ENCODE data around the gene TRIM17. TPM values are rescaled to one million over a fixed set of nuclear protein-coding genes. Genes with fewer than 3 reads are reported as not detected.

The TRIM17 gene
- total and polyA plus RNA-seq, 9 of the 15 experiments (the other 6 are each of a cell fraction or from before 2014, with no cell fraction given) = not detected

DNA sequence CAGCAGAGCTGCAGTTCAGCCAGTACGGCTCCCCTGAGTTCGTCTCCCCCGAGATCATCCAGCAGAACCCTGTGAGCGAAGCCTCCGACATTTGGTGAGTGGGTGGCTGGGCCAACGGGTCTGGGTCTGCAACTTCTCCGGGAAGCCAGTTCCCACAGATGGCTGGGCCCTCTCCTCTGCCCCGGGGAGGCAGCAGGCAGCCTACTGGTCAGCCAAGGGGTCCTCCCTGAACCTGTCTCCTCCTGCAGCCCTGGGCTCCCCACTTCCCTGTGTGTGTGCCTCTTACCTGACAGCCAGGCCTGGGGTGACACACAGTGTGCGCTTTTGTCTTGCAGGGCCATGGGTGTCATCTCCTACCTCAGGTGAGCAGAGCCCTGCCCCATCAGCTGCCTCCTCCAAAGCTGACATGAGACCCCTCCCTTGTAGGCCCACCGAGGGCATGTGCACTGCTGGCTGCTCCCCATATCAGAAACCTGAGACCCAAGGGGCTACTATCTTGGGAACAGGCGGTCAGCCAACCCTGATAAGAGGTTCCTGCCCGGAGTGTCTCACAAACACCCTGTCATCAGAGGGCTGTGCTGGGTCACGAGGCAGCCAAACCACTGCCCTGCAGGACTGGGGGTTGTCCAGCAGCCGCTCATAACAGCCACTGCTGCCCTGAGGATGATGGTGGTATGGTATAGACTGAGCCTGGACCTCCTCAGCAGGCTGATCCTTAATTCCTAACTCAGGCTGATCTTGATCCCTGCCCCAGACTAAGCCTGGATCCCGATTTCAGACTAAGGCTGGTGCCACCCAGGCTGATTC, 47.7 kb downstream of the TRIM17 start (continued):
- TF ChIP-seq, protein P1, sequence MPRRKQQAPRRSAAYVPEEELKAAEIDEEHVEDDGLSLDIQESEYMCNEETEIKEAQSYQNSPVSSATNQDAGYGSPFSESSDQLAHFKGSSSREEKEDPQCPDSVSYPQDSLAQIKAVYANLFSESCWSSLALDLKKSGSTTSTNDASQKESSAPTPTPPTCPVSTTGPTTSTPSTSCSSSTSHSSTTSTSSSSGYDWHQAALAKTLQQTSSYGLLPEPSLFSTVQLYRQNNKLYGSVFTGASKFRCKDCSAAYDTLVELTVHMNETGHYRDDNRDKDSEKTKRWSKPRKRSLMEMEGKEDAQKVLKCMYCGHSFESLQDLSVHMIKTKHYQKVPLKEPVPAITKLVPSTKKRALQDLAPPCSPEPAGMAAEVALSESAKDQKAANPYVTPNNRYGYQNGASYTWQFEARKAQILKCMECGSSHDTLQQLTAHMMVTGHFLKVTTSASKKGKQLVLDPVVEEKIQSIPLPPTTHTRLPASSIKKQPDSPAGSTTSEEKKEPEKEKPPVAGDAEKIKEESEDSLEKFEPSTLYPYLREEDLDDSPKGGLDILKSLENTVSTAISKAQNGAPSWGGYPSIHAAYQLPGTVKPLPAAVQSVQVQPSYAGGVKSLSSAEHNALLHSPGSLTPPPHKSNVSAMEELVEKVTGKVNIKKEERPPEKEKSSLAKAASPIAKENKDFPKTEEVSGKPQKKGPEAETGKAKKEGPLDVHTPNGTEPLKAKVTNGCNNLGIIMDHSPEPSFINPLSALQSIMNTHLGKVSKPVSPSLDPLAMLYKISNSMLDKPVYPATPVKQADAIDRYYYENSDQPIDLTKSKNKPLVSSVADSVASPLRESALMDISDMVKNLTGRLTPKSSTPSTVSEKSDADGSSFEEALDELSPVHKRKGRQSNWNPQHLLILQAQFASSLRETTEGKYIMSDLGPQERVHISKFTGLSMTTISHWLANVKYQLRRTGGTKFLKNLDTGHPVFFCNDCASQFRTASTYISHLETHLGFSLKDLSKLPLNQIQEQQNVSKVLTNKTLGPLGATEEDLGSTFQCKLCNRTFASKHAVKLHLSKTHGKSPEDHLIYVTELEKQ (CRISPR knock-in tag; IDR thresholded peaks at IDR 0.05) = no peak
- TF ChIP-seq, protein P2, sequence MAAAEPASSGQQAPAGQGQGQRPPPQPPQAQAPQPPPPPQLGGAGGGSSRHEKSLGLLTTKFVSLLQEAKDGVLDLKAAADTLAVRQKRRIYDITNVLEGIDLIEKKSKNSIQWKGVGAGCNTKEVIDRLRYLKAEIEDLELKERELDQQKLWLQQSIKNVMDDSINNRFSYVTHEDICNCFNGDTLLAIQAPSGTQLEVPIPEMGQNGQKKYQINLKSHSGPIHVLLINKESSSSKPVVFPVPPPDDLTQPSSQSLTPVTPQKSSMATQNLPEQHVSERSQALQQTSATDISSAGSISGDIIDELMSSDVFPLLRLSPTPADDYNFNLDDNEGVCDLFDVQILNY (CRISPR knock-in tag; IDR thresholded peaks at IDR 0.05) = no peak
- TF ChIP-seq ESRRB (CRISPR knock-in tag; IDR thresholded peaks at IDR 0.05; ENCODE audit: borderline replicate concordance) (no peak), MTF1 (CRISPR knock-in tag; IDR thresholded peaks at IDR 0.05; ENCODE audit: borderline replicate concordance) (no peak), ZC3H8 (IDR thresholded peaks at IDR 0.05) (no peak), CREM (IDR thresholded peaks at IDR 0.05; ENCODE audit: low read depth) (peak; percentile 90), DPF2 (IDR thresholded peaks at IDR 0.05) (peak; percentile 98), SIN3B (IDR thresholded peaks at IDR 0.05; ENCODE audit: low read depth) (no peak), KDM5B (IDR thresholded peaks at IDR 0.05; ENCODE audit: insufficient replicate concordance, low read depth, low read length) (peak; percentile 37), ZNF589 (CRISPR knock-in tag; IDR thresholded peaks at IDR 0.05; ENCODE audit: low read depth) (peak; percentile 65; the same call in 1 of the 2 replicates), NFYB (IDR thresholded peaks at IDR 0.05; ENCODE audit: extremely low read depth, insufficient read length) (no peak), ZNF212 (CRISPR knock-in tag; IDR thresholded peaks at IDR 0.05) (no peak; the same call in 1 of the 2 replicates)
- TF ChIP-seq, protein P3, sequence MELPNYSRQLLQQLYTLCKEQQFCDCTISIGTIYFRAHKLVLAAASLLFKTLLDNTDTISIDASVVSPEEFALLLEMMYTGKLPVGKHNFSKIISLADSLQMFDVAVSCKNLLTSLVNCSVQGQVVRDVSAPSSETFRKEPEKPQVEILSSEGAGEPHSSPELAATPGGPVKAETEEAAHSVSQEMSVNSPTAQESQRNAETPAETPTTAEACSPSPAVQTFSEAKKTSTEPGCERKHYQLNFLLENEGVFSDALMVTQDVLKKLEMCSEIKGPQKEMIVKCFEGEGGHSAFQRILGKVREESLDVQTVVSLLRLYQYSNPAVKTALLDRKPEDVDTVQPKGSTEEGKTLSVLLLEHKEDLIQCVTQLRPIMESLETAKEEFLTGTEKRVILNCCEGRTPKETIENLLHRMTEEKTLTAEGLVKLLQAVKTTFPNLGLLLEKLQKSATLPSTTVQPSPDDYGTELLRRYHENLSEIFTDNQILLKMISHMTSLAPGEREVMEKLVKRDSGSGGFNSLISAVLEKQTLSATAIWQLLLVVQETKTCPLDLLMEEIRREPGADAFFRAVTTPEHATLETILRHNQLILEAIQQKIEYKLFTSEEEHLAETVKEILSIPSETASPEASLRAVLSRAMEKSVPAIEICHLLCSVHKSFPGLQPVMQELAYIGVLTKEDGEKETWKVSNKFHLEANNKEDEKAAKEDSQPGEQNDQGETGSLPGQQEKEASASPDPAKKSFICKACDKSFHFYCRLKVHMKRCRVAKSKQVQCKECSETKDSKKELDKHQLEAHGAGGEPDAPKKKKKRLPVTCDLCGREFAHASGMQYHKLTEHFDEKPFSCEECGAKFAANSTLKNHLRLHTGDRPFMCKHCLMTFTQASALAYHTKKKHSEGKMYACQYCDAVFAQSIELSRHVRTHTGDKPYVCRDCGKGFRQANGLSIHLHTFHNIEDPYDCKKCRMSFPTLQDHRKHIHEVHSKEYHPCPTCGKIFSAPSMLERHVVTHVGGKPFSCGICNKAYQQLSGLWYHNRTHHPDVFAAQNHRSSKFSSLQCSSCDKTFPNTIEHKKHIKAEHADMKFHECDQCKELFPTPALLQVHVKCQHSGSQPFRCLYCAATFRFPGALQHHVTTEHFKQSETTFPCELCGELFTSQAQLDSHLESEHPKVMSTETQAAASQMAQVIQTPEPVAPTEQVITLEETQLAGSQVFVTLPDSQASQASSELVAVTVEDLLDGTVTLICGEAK (IDR thresholded peaks at IDR 0.05) = no peak
- TF ChIP-seq, protein P3 (CRISPR knock-in tag; IDR thresholded peaks at IDR 0.05) = no peak

Data from K562 (cell line).